Prostate gland (tissue), 2 donors: ENCODE measurements around the gene ASIC2. TPM values are rescaled to one million over a fixed set of nuclear protein-coding genes. Genes with fewer than 3 reads are reported as not detected.

Source experiments
- DNase-seq: peaks from one replicate; pipeline ENCODE4 v3.0.0-alpha.2; 2019; ENCODE audit warnings: low spot score
- H3K27ac ChIP-seq, 2 donors: fragments of 200-600 bp; sonication (generic); 2 replicates each; pipeline ENCODE4 v1.5.1; 2017 to 2019
- H3K27me3 ChIP-seq: fragments of 200-600 bp; sonication (generic); replicated peaks from 2 replicates; pipeline ENCODE4 v1.5.1; 2019; ENCODE audit not compliant: insufficient read depth
- H3K36me3 ChIP-seq, 2 donors: fragments of 200-600 bp; sonication (generic); 1 replicate in 1 of 2; 2 replicates in 1 of 2; pipeline versions ENCODE4 v1.5.1 to v1.8.1; 2017 to 2019
- H3K4me1 ChIP-seq: fragments of 200-600 bp; sonication (generic); replicated peaks from 2 replicates; pipeline ENCODE4 v1.5.1; 2019
- H3K4me3 ChIP-seq, 2 donors: fragments of 200-600 bp; sonication (generic); 2 replicates each; pipeline ENCODE4 v1.5.1; 2017 to 2019
- H3K9me3 ChIP-seq: fragments of 200-600 bp; sonication (generic); 2 replicates; pipeline ENCODE4 v1.5.1; 2017
- CTCF ChIP-seq, 4 experiments: fragments of 200-600 bp in 2 of 4; fragments of 450-650 bp in 2 of 4; sonication (generic) in 2 of 4; IDR thresholded peaks; 1 replicate in 3 of 4; 2 replicates in 1 of 4; pipeline ENCODE4 v1.5.1; 2016 to 2019; ENCODE audit warnings: antibody characterized with exemption in 4 of 4, mild to moderate bottlenecking in 2 of 4, moderate library complexity in 2 of 4
- POLR2A ChIP-seq: fragments of 450-650 bp; IDR thresholded peaks from one replicate; pipeline ENCODE4 v1.6.1; 2016; ENCODE audit warnings: antibody characterized with exemption, mild to moderate bottlenecking
- POLR2AphosphoS5 ChIP-seq: sonication (generic); formaldehyde crosslinking; IDR thresholded peaks from one replicate; pipeline ENCODE4 v1.6.1; 2017; ENCODE audit warnings: antibody characterized with exemption
- WGBS: methylation state at CpG from one replicate; pipeline ENCODE4 v1.1.5; 2018; 5-methylcytosine and 5-hydroxymethylcytosine counted together
- intact Hi-C: fragments of 100-400 bp; cut with DNase I; formaldehyde crosslinking; loops from one replicate; pipeline ENCODE4 v1.14.2; 2022
- total RNA-seq, 2 donors: library from RNA; depleted of rRNA; stranded (reverse); fragments of >200 nt; gene quantifications; one replicate each; pipeline ENCODE4 v1.1.0, GENCODE V29; 2016

Gene ASIC2
- total RNA-seq, 2 donors from 2014 or later, result 3.2 TPM; not detected in 1

- WGBS, result 73% methylated on average over 6 of the region's 6 CpGs
- H3K27ac ChIP-seq, result no peak overlapping the region
- intact Hi-C loops, result no loop called here
- no peak for DNase-seq
- no peaks in the 10 kb centered on the region for H3K9me3 ChIP-seq
- no peak overlapping the region for H3K4me3 ChIP-seq
- TF ChIP-seq CTCF (IDR thresholded peaks at IDR 0.05) (no peak), POLR2A (no peak), POLR2AphosphoS5 (no peak)
- no peaks in the 10 kb centered on the region for H3K27me3 ChIP-seq
- H3K4me1 ChIP-seq, result no peaks in the 10 kb centered on the region
- H3K36me3 ChIP-seq, result no peaks in the 10 kb centered on the region
Measured at GRCh38 chr17:33002246-33002645, 290.8 kb downstream of the ASIC2 start.

- no peaks in the 10 kb centered on the region for H3K9me3 ChIP-seq
- no peaks in the 10 kb centered on the region for H3K27me3 ChIP-seq
- no peak overlapping the region for H3K4me3 ChIP-seq
- no peak for DNase-seq
- intact Hi-C loops, result loop anchor here (5.0 kb wide), 1 partner anchor 217 kb away; no protein-coding TSS in a partner anchor
- H3K27ac ChIP-seq, result no peak overlapping the region
- no peaks in the 10 kb centered on the region for H3K4me1 ChIP-seq
- TF ChIP-seq POLR2A, result no peak
- TF ChIP-seq POLR2AphosphoS5, result no peak
- TF ChIP-seq CTCF (IDR thresholded peaks at IDR 0.05), result no peak
- H3K36me3 ChIP-seq, result no peaks in the 10 kb centered on the region
- 26% methylated on average over 7 of the region's 7 CpGs for WGBS
Measured at GRCh38 chr17:32998887-32999228, 294.2 kb downstream of the ASIC2 start.

GRCh38 chr17:32998111-32998886 is 294.8 kb downstream of the ASIC2 start:
- Histone ChIP-seq H3K36me3 (no peaks in the 10 kb centered on the region), H3K4me3 (no peak overlapping the region), H3K27me3 (no peaks in the 10 kb centered on the region), H3K4me1 (no peaks in the 10 kb centered on the region), H3K27ac (no peak overlapping the region), H3K9me3 (no peaks in the 10 kb centered on the region)
- intact Hi-C loops, result loop anchor here (5.0 kb wide), 1 partner anchor 216 kb away; no protein-coding TSS in a partner anchor
- peak; percentile 68 for DNase-seq
- WGBS, result 2% methylated on average over 18 of the region's 18 CpGs
- TF ChIP-seq CTCF (IDR thresholded peaks at IDR 0.05) (peak; percentile 63 to 83 (median 78)), POLR2AphosphoS5 (no peak)

GRCh38 chr17:32995416-32996045 is 297.6 kb downstream of the ASIC2 start:
- TF ChIP-seq POLR2A (no peak), POLR2AphosphoS5 (no peak), CTCF (IDR thresholded peaks at IDR 0.05) (no peak)
- WGBS, result 66% methylated on average over 9 of the region's 14 CpGs
- Histone ChIP-seq H3K4me3 (no peak overlapping the region), H3K9me3 (no peaks in the 10 kb centered on the region), H3K27ac (no peak overlapping the region), H3K27me3 (no peaks in the 10 kb centered on the region), H3K4me1 (no peaks in the 10 kb centered on the region), H3K36me3 (no peaks in the 10 kb centered on the region)
- intact Hi-C loops, result loop anchor here (5.0 kb wide), 1 partner anchor 213 kb away; no protein-coding TSS in a partner anchor
- DNase-seq, result no peak

DNA sequence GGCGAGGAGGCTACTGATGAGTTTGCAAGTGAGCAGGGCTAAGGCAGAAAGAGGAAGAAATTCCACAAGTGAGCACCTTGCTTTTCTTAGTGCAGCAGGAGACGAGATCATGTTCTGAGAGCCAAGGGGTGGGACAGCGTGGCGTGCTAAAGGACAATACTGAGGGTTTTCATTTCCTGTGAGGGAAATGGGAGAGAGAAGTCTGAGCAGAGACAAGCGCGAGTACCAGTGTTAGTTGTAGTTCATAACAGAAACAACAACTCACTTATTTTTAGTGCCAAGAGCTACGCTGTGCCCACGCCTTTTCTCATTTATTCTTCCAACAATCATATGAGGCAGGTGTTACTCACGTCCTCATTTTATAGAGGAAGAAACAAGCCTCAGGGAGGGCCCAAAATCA is 299.1 kb downstream of the ASIC2 start:
- Histone ChIP-seq H3K36me3 (no peaks in the 10 kb centered on the region), H3K27ac (no peak overlapping the region), H3K4me3 (no peak overlapping the region), H3K4me1 (no peaks in the 10 kb centered on the region), H3K27me3 (no peaks in the 10 kb centered on the region), H3K9me3 (no peaks in the 10 kb centered on the region)
- no peak for DNase-seq
- intact Hi-C loops, result no loop called here
- WGBS, result 57% methylated on average over 9 of the region's 9 CpGs
- TF ChIP-seq POLR2AphosphoS5 (no peak), POLR2A (no peak), CTCF (IDR thresholded peaks at IDR 0.05) (no peak)
